Measurements from ENCODE around the gene CFAP46.
"Not testable (repeated sequence)": the region's sequence is repeated elsewhere in the genome, so short reads cannot be mapped to it uniquely, and the experiment has no call there.

CFAP46 gene

GRCh38 chr10:132898391-132899053 is 43.8 kb downstream of the CFAP46 start:
- no peak for DNase-seq

- no peak for DNase-seq
These were observed 44.6 kb downstream of the CFAP46 start for GRCh38 chr10:132897516-132898381.

GRCh38 chr10:132893786-132894185 is 48.6 kb downstream of the CFAP46 start:
- not testable (repeated sequence) for DNase-seq

GRCh38 chr10:132893090-132893489 is 49.3 kb downstream of the CFAP46 start:
- DNase-seq: no peak

GRCh38 chr10:132892004-132892403 is 50.4 kb downstream of the CFAP46 start:
- no peak for DNase-seq

- DNase-seq: no peak
These were observed 51.0 kb downstream of the CFAP46 start for GRCh38 chr10:132891368-132891767.

GRCh38 chr10:132890301-132890700 is 52.1 kb downstream of the CFAP46 start:
- no peak for DNase-seq

GRCh38 chr10:132889556-132889955 is 52.8 kb downstream of the CFAP46 start:
- DNase-seq: no peak

GRCh38 chr10:132888898-132889490 is 53.4 kb downstream of the CFAP46 start:
- DNase-seq: no peak

GRCh38 chr10:132888446-132888845 is 53.9 kb downstream of the CFAP46 start:
- DNase-seq: not testable (repeated sequence)

GRCh38 chr10:132886211-132887099 is 55.9 kb downstream of the CFAP46 start:
- no peak for DNase-seq

GRCh38 chr10:132885451-132886210 is 56.7 kb downstream of the CFAP46 start:
- DNase-seq: no peak

- no peak for DNase-seq
These were observed 57.6 kb downstream of the CFAP46 start for GRCh38 chr10:132884691-132885271.

GRCh38 chr10:132884041-132884440 is 58.3 kb downstream of the CFAP46 start:
- DNase-seq: no peak

- DNase-seq: no peak
These were observed 58.9 kb downstream of the CFAP46 start for GRCh38 chr10:132883391-132883881.

- DNase-seq: no peak
These were observed 60.1 kb downstream of the CFAP46 start for GRCh38 chr10:132882069-132882951.

- DNase-seq: no peak
These were observed 61.0 kb downstream of the CFAP46 start for GRCh38 chr10:132881186-132881920.

- no peak for DNase-seq
These were observed 62.0 kb downstream of the CFAP46 start for GRCh38 chr10:132880128-132880981.
